HEK293 (cell line): ENCODE measurements around the gene TESMIN.

Source experiments
- CTCF ChIA-PET: fragments of 350-600 bp; formaldehyde crosslinking; extraction: SDS; loops from one replicate; lab custom pipeline; 2021; ENCODE audit warnings: antibody characterized with exemption; lab: Yijun Ruan, JAX
- POLR2A ChIA-PET: fragments of 300-600 bp; formaldehyde crosslinking; extraction: SDS; loops from one replicate; lab custom pipeline; 2020; ENCODE audit warnings: antibody characterized with exemption, inconsistent platforms; lab: Yijun Ruan, JAX
- H3K27ac ChIP-seq: fragments of 200-500 bp; sonication (Bioruptor generic); 2 replicates; pipeline ENCODE4 v1.5.1; 2014; ENCODE audit warnings: low read depth, low read length, control low read depth, inconsistent platforms; ENCODE audit errors: extremely low read depth
- H3K36me3 ChIP-seq, 2 experiments: fragments of 200-500 bp in 1 of 2; sonication (Bioruptor generic) in 1 of 2; 1 replicate in 1 of 2; 2 replicates in 1 of 2; pipeline ENCODE4 v1.5.1; 2014 to 2017; ENCODE audit warnings: inconsistent platforms in 2 of 2, low read length in 2 of 2; ENCODE audit not compliant: control insufficient read depth in 2 of 2, insufficient read depth in 1 of 2
- H3K4me1 ChIP-seq: fragments of 200-500 bp; sonication (Bioruptor generic); 2 replicates; pipeline ENCODE4 v1.5.1; 2014; ENCODE audit warnings: mild to moderate bottlenecking, low read length, inconsistent platforms; ENCODE audit not compliant: control insufficient read depth, insufficient read depth
- H3K4me3 ChIP-seq: 2 replicates; pipeline ENCODE4 v1.5.1; 2011; ENCODE audit warnings: low read depth, mild to moderate bottlenecking, control low read depth, low read length, moderate library complexity
- H3K9me3 ChIP-seq: fragments of 200-500 bp; sonication (Bioruptor generic); 2 replicates; pipeline ENCODE4 v1.5.1; 2014; ENCODE audit warnings: low read depth, low read length, inconsistent platforms; ENCODE audit not compliant: control insufficient read depth, insufficient read depth
- BCL6B ChIP-seq: fragments of 450-650 bp; formaldehyde crosslinking; IDR thresholded peaks from 2 replicates; pipeline ENCODE4 v1.5.1; 2017; ENCODE audit warnings: missing biosample characterization, missing genetic modification characterization
- KLF16 ChIP-seq: fragments of 450-650 bp; formaldehyde crosslinking; IDR thresholded peaks from 2 replicates; pipeline ENCODE4 v1.5.1; 2017; ENCODE audit warnings: missing biosample characterization, missing genetic modification characterization
- MEIS1 ChIP-seq: sonication (generic); formaldehyde crosslinking; IDR thresholded peaks from 2 replicates; pipeline ENCODE4 v1.8.1; 2022; ENCODE audit warnings: missing genetic modification reagents, mild to moderate bottlenecking, borderline replicate concordance
- ZFP3 ChIP-seq: fragments of 450-650 bp; formaldehyde crosslinking; IDR thresholded peaks from 2 replicates; pipeline ENCODE4 v1.5.1; 2016; ENCODE audit warnings: low read depth, missing biosample characterization, missing genetic modification characterization
- ZNF140 ChIP-seq: fragments of 450-650 bp; formaldehyde crosslinking; IDR thresholded peaks from 2 replicates; pipeline ENCODE4 v1.5.1; 2016; ENCODE audit warnings: missing biosample characterization, missing genetic modification characterization
- ZNF239 ChIP-seq: fragments of 450-650 bp; formaldehyde crosslinking; IDR thresholded peaks from 2 replicates; pipeline ENCODE4 v1.5.1; 2016; ENCODE audit warnings: missing biosample characterization, missing genetic modification characterization
- ZNF302 ChIP-seq: fragments of 450-650 bp; formaldehyde crosslinking; IDR thresholded peaks from 2 replicates; pipeline ENCODE4 v1.5.1; 2016; ENCODE audit warnings: missing biosample characterization, missing genetic modification characterization, low read depth
- ZNF416 ChIP-seq: fragments of 450-650 bp; formaldehyde crosslinking; IDR thresholded peaks from 2 replicates; pipeline ENCODE4 v1.5.1; 2016; ENCODE audit warnings: missing biosample characterization, missing genetic modification characterization
- ZNF530 ChIP-seq: fragments of 450-650 bp; formaldehyde crosslinking; IDR thresholded peaks from 2 replicates; pipeline ENCODE4 v1.5.1; 2016; ENCODE audit warnings: low read depth, missing biosample characterization, missing genetic modification characterization
- ZNF549 ChIP-seq: fragments of 450-650 bp; IDR thresholded peaks from 2 replicates; pipeline ENCODE4 v1.5.1; 2018; ENCODE audit warnings: missing biosample characterization, missing genetic modification characterization, mild to moderate bottlenecking, inconsistent platforms, moderate library complexity
- ZNF776 ChIP-seq: fragments of 450-650 bp; formaldehyde crosslinking; IDR thresholded peaks from 2 replicates; pipeline ENCODE4 v1.5.0; 2017; ENCODE audit warnings: missing biosample characterization, missing genetic modification characterization, borderline replicate concordance
- ZSCAN5A ChIP-seq: fragments of 450-650 bp; formaldehyde crosslinking; IDR thresholded peaks from 2 replicates; pipeline ENCODE4 v1.5.1; 2016; ENCODE audit warnings: missing biosample characterization, missing genetic modification characterization
- TF ChIP-seq, protein P1 (sequence below): fragments of 450-650 bp; formaldehyde crosslinking; optimal IDR thresholded peaks from 2 replicates; pipeline ENCODE3; 2016; ENCODE audit warnings: missing biosample characterization, mild to moderate bottlenecking, missing genetic modification characterization
- TF ChIP-seq, protein P2 (sequence below): fragments of 450-650 bp; formaldehyde crosslinking; IDR thresholded peaks from 2 replicates; pipeline ENCODE4 v1.5.1; 2016; ENCODE audit warnings: missing biosample characterization, missing genetic modification characterization, borderline replicate concordance

Gene TESMIN

GRCh38 chr11:68685656-68686380 is 65.5 kb downstream of the TESMIN start:
- H3K9me3 ChIP-seq, result no peaks in the 10 kb centered on the region
- no peaks in the 10 kb centered on the region for H3K36me3 ChIP-seq
- TF ChIP-seq ZNF239 (tag by site-specific recombination) (no peak), MEIS1 (CRISPR knock-in tag) (no peak), ZNF549 (no peak), KLF16 (tag by site-specific recombination) (no peak), ZSCAN5A (tag by site-specific recombination) (no peak), ZNF776 (tag by site-specific recombination) (no peak)
- TF ChIP-seq, protein P1, sequence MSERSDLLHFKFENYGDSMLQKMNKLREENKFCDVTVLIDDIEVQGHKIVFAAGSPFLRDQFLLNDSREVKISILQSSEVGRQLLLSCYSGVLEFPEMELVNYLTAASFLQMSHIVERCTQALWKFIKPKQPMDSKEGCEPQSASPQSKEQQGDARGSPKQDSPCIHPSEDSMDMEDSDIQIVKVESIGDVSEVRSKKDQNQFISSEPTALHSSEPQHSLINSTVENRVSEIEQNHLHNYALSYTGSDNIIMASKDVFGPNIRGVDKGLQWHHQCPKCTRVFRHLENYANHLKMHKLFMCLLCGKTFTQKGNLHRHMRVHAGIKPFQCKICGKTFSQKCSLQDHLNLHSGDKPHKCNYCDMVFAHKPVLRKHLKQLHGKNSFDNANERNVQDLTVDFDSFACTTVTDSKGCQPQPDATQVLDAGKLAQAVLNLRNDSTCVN (tag by site-specific recombination), result no peak
- H3K4me3 ChIP-seq, result no peak overlapping the region
- POLR2A ChIA-PET, result interaction anchor here (1.0 kb wide), 1 partner anchor 8 kb away, joined by 4 read pairs; no protein-coding TSS in a partner anchor
- H3K27ac ChIP-seq, result no peak overlapping the region
- no peaks in the 10 kb centered on the region; the same call in 1 of the 2 replicates for H3K4me1 ChIP-seq
- CTCF ChIA-PET, result no interaction called here

DNA sequence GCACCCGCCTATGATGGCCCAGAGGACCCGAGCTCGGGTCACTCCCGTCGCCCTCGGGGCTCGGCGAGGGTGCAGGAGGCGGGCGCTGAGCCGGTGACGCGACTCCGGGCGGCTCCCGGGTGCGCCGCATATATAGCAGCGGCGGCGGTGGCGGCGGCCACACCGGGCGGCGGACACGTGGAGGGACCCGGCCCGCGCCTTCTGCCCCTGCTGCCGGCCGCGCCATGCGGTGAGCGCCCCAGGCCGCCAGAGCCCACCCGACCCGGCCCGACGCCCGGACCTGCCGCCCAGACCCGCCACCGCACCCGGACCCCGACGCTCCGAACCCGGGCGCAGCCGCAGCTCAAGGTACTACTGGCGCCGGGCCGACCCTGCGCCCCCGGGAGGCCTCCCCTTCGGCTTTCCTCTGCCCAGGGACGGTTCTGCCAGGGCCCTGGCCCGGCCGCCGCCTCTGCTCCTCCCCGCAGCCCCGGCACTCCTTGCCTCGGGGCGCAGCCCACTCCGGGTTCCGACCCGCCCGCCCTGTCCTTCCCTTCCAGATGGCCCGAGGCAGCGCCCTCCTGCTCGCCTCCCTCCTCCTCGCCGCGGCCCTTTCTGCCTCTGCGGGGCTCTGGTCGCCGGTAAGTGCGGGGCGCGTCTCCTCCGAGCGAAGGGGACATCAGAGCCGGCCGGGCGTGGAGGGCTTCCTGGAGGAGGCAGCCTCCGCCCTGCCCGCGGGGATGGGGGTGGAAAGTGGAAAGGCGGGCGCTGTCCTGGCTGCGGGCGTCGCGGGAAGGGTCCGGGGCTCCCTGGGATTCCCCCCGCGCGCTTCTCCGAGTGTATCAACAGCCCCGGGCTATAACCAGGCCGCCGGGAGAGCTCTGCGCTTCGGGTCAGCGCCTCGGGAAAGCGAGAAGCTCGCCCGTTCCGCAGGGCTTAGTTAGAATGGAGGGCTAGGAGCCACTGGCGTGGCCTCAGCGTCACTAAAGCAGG is 66.6 kb downstream of the TESMIN start, which contains the start of gene GAL:
TSS of gene GAL (plus strand) at position 160 of the 972 bp plus-strand sequence. CDS start at position 540, 380 bp downstream.
- H3K36me3 ChIP-seq, result no peaks in the 10 kb centered on the region
- no peak for TF ChIP-seq ZNF530 (tag by site-specific recombination)
- no peak for TF ChIP-seq BCL6B (tag by site-specific recombination)
- no peak for TF ChIP-seq ZNF416 (tag by site-specific recombination)
- no peak for TF ChIP-seq ZNF140 (tag by site-specific recombination)
- TF ChIP-seq, protein P2, sequence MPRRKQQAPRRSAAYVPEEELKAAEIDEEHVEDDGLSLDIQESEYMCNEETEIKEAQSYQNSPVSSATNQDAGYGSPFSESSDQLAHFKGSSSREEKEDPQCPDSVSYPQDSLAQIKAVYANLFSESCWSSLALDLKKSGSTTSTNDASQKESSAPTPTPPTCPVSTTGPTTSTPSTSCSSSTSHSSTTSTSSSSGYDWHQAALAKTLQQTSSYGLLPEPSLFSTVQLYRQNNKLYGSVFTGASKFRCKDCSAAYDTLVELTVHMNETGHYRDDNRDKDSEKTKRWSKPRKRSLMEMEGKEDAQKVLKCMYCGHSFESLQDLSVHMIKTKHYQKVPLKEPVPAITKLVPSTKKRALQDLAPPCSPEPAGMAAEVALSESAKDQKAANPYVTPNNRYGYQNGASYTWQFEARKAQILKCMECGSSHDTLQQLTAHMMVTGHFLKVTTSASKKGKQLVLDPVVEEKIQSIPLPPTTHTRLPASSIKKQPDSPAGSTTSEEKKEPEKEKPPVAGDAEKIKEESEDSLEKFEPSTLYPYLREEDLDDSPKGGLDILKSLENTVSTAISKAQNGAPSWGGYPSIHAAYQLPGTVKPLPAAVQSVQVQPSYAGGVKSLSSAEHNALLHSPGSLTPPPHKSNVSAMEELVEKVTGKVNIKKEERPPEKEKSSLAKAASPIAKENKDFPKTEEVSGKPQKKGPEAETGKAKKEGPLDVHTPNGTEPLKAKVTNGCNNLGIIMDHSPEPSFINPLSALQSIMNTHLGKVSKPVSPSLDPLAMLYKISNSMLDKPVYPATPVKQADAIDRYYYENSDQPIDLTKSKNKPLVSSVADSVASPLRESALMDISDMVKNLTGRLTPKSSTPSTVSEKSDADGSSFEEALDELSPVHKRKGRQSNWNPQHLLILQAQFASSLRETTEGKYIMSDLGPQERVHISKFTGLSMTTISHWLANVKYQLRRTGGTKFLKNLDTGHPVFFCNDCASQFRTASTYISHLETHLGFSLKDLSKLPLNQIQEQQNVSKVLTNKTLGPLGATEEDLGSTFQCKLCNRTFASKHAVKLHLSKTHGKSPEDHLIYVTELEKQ (tag by site-specific recombination), result no peak
- TF ChIP-seq ZFP3 (tag by site-specific recombination), result no peak
- no peak for TF ChIP-seq ZNF302
- TF ChIP-seq, all 188 proteins: peak for 0
- peak within 1 kb of the TSS; percentile 35 for H3K4me3 ChIP-seq
- H3K4me1 ChIP-seq, result no peaks in the 10 kb centered on the region; the same call in 1 of the 2 replicates
- no peaks in the 10 kb centered on the region for H3K9me3 ChIP-seq
- ChIA-PET POLR2A (interaction anchor here (0.6 kb wide), 1 partner anchor 269 kb away, joined by 5 read pairs; no protein-coding TSS in a partner anchor), CTCF (no interaction called here)
- peak within 1 kb of the TSS; percentile 39; the same call in 1 of the 2 replicates for H3K27ac ChIP-seq
